ENCODE results near the gene RPS6KA2.

The RPS6KA2 gene

GRCh38 chr6:166509193-166509592 lies 117.9 kb downstream of the RPS6KA2 start:
- DNase-seq (ENCODE audit: low read depth), result no peak
- no peak for TF ChIP-seq CTCF (conservative IDR thresholded peaks at IDR 0.05; ENCODE audit: control insufficient read depth, insufficient read depth, low read depth, low read length)
- no peak overlapping the region for H3K4me3 ChIP-seq (ENCODE audit: control insufficient read depth, low read depth, low read length)

GRCh38 chr6:166508726-166509125 lies 118.3 kb downstream of the RPS6KA2 start:
- TF ChIP-seq CTCF (conservative IDR thresholded peaks at IDR 0.05; ENCODE audit: control insufficient read depth, insufficient read depth, low read depth, low read length), result no peak
- no peak for DNase-seq (ENCODE audit: low read depth)
- no peak overlapping the region for H3K4me3 ChIP-seq (ENCODE audit: control insufficient read depth, low read depth, low read length)

GRCh38 chr6:166507809-166508564 lies 119.1 kb downstream of the RPS6KA2 start:
- TF ChIP-seq CTCF (conservative IDR thresholded peaks at IDR 0.05; ENCODE audit: control insufficient read depth, insufficient read depth, low read depth, low read length), result no peak
- no peak for DNase-seq (ENCODE audit: low read depth)
- no peak overlapping the region for H3K4me3 ChIP-seq (ENCODE audit: control insufficient read depth, low read depth, low read length)

GRCh38 chr6:166507380-166507779 lies 119.7 kb downstream of the RPS6KA2 start:
- no peak overlapping the region for H3K4me3 ChIP-seq (ENCODE audit: control insufficient read depth, low read depth, low read length)
- TF ChIP-seq CTCF (conservative IDR thresholded peaks at IDR 0.05; ENCODE audit: control insufficient read depth, insufficient read depth, low read depth, low read length), result no peak
- DNase-seq (ENCODE audit: low read depth), result no peak

GRCh38 chr6:166505133-166505905 lies 121.7 kb downstream of the RPS6KA2 start:
- no peak for DNase-seq (ENCODE audit: low read depth)
- no peak overlapping the region for H3K4me3 ChIP-seq (ENCODE audit: control insufficient read depth, low read depth, low read length)
- no peak for TF ChIP-seq CTCF (conservative IDR thresholded peaks at IDR 0.05; ENCODE audit: control insufficient read depth, insufficient read depth, low read depth, low read length)

GRCh38 chr6:166504100-166504499 lies 123.0 kb downstream of the RPS6KA2 start:
- H3K4me3 ChIP-seq (ENCODE audit: control insufficient read depth, low read depth, low read length), result no peak overlapping the region
- no peak for TF ChIP-seq CTCF (conservative IDR thresholded peaks at IDR 0.05; ENCODE audit: control insufficient read depth, insufficient read depth, low read depth, low read length)
- no peak for DNase-seq (ENCODE audit: low read depth)

Measured in fibroblast of mammary gland (primary cell).